RWPE1 (cell line): ENCODE measurements around the gene ELOVL7.

Source experiments
- CTCF ChIA-PET: fragments of 350-600 bp; sonication (Branson Sonifier 250); formaldehyde crosslinking; extraction: SDS; loops from one replicate; lab custom pipeline; 2021; lab: Yijun Ruan, JAX
- POLR2A ChIA-PET: fragments of 400-600 bp; formaldehyde crosslinking; extraction: SDS; loops from one replicate; lab custom pipeline; 2020; ENCODE audit warnings: antibody characterized with exemption; ENCODE audit not compliant: low non-redundant PET; lab: Yijun Ruan, JAX
- DNase-seq: peaks from one replicate; pipeline ENCODE4 v3.0.0; 2012; ENCODE audit warnings: low spot score
- H3K27ac ChIP-seq: fragments of 450-650 bp; 2 replicates; pipeline ENCODE4 v1.5.1; 2017
- TF ChIP-seq, protein P1 (sequence below): fragments of 450-650 bp; conservative IDR thresholded peaks from 2 replicates; pipeline ENCODE4 v1.5.1; 2017; ENCODE audit warnings: low read depth, mild to moderate bottlenecking

Gene ELOVL7

DNA sequence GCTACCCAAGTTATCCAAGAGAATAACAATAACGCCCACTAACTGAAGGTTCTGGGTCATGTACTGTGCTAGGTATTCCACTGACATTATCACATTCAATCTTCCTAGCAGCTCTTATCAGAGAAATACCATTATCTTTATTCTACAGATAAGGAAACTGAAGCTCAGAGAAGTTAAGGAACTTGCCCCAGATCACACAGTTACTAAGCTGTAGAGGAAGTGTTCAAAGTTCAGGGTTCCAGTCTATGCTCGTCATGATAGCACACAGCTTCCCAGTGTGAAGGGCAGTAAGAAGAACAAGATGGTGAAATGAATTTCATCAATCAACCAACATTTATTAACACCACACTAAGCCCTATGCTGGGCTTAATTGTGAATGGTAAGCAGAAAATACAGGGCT is 29.6 kb downstream of the ELOVL7 start:
- TF ChIP-seq, protein P1, sequence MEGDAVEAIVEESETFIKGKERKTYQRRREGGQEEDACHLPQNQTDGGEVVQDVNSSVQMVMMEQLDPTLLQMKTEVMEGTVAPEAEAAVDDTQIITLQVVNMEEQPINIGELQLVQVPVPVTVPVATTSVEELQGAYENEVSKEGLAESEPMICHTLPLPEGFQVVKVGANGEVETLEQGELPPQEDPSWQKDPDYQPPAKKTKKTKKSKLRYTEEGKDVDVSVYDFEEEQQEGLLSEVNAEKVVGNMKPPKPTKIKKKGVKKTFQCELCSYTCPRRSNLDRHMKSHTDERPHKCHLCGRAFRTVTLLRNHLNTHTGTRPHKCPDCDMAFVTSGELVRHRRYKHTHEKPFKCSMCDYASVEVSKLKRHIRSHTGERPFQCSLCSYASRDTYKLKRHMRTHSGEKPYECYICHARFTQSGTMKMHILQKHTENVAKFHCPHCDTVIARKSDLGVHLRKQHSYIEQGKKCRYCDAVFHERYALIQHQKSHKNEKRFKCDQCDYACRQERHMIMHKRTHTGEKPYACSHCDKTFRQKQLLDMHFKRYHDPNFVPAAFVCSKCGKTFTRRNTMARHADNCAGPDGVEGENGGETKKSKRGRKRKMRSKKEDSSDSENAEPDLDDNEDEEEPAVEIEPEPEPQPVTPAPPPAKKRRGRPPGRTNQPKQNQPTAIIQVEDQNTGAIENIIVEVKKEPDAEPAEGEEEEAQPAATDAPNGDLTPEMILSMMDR = no peak
- ChIA-PET POLR2A (interaction anchor here (0.6 kb wide), 1 partner anchor 29 kb away, joined by 3 read pairs; no protein-coding TSS in a partner anchor), CTCF (no interaction called here)
- no peak overlapping the region for H3K27ac ChIP-seq
- no peak for DNase-seq

DNA sequence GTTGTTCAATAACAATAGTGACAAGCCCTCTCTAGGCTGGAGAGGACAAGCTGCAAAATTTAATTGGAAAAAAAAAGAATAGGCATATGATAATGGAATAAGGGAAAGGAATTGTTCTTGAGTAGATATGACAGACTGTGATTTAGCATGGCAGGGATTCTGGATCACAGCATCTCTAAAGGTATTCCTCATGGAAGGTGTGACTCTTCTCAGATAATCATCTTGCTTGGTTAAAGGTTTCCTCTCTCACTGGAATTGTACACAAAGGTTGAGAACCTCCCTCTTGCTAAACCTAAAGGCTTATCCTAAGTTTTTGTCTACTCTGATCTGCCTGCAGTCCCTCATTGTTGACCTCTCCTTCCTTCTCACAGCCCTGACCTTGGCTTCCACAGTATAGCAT is 31.6 kb downstream of the ELOVL7 start:
- H3K27ac ChIP-seq = no peak overlapping the region
- DNase-seq = no peak
- POLR2A ChIA-PET = no interaction called here
- CTCF ChIA-PET = interaction anchor here (0.6 kb wide), 2 partner anchors 38 to 956 kb away, joined by 4 read pairs; no protein-coding TSS in a partner anchor
- TF ChIP-seq, protein P1 = no peak

DNA sequence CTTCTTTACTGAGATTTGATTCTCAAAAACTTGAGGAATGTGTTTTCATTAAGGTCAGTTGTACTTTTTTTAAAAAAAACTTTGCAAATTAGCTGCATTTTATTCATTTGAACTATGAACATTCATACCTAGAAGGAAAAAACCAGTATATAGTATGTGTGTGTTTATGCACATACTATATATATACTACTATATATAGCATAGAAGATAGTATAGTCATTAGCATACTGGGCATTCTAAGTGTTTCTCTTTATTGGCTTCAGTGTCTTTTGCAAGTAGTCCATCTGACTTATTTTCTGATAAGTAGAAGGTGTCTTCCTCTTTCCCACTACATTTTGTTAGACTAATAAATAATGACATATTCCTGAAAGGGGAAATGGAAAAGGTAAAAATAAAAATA is 33.0 kb downstream of the ELOVL7 start:
- H3K27ac ChIP-seq = no peak overlapping the region
- ChIA-PET POLR2A (no interaction called here), CTCF (interaction anchor here (0.5 to 0.6 kb wide), 2 partner anchors 9 to 21 kb away, joined by 3 to 4 read pairs; no protein-coding TSS in a partner anchor)
- TF ChIP-seq, protein P1 = no peak
- no peak for DNase-seq

DNA sequence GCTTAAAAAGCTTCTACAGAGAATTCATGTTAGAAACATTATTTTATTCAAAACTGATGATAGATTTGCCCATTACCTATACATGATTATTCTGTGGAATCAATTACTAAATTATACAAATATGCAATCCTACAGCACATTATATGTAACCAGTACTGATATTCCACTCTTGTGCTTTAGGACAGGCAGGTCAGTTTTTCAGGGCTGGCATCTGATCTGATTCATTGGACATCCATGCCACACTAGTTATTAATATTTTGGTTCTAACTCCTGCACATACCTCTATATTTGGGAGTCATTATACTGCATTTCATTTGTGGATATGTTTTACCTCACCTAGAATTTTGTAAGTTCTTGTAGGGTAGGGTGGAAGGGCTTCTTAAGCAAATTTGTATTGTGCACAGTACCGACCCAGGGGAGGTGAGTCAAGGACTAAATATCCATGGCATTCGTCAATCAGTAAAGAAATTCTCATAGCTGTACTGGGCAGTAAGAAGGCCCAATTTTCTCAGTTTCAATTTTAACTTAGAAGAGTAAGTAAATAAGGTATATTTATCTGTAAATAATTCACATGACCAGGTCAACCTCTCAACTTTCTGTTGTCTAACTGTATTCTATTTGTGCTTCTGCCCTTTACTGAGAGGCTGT is 33.5 kb downstream of the ELOVL7 start:
- H3K27ac ChIP-seq = no peak overlapping the region
- POLR2A ChIA-PET = no interaction called here
- TF ChIP-seq, protein P1 = no peak
- CTCF ChIA-PET = interaction anchor here (0.5 to 0.6 kb wide), 2 partner anchors 10 to 20 kb away, joined by 3 to 4 read pairs; no protein-coding TSS in a partner anchor
- peak; percentile 76 for DNase-seq

DNA sequence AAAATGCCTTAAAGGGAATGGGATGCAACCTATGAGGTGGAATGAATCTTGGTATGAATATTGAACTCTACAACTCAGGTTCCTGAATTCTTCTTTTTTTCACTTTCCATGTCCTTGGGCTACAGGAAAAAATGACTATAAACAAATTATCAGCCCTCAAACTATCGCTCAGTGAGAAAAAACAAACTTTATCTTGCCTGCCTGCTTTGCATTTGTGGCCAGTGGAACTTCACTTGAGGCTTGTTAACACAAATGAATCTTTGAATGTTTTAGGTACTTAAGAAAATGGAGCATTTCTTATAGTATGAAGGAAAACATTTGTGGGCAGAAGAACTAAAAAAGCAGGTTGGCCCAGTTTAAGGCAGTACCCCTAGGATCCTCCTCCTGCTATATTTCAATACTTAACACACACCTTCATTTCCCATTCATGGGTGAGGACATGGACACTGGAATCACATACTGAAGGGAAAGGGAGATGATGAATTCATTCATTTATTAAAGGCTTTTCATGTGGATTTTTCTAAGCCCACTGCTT is 34.1 kb downstream of the ELOVL7 start:
- CTCF ChIA-PET = interaction anchor here (0.7 kb wide), 2 partner anchors 34 to 132 kb away, joined by 3 read pairs; partner anchors contain the start of gene ELOVL7
- DNase-seq = no peak
- POLR2A ChIA-PET = no interaction called here
- TF ChIP-seq, protein P1 = no peak
- H3K27ac ChIP-seq = no peak overlapping the region

DNA sequence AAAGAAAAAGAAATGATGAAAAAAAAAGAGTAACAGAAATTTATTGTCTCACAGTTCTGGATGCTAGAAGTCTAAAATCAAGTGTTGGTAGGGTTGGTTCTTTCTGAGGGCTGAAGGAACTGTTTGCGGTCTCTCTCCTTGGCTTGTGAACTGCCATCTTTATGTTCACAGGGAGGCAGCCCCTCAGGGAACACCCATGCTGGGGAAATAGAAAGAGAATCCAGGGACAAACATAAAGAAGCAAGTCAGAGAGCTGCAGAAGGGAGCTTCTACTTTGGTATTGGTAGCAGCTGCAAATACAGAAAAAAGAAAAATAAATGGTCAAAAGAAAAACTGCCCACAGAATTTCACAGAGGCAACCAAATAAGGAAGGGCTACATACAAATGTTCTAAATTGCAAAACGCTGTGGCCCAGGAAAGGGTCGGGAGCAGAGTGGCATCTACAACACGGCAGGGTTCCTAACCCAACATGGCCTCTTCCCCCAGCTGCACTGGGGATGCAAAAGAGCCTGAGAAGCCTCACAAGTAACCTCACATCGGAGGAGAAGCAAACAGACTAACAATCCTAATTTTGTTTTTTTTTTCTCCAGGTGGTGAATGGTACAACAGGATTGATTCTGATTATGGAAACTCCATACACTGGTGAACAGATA is 37.4 kb downstream of the ELOVL7 start:
- TF ChIP-seq, protein P1 = no peak
- CTCF ChIA-PET = no interaction called here
- POLR2A ChIA-PET = no interaction called here
- H3K27ac ChIP-seq = no peak overlapping the region
- DNase-seq = no peak
